Left renal cortex interstitium (tissue), 4 donors: ENCODE measurements around the gene MTREX. TPM values are rescaled to one million over a fixed set of nuclear protein-coding genes. Genes with fewer than 3 reads are reported as not detected.

Experiments
- DNase-seq, 4 donors: peaks; one replicate each; pipeline ENCODE4 v3.0.0-alpha.2; 2013; ENCODE audit warnings: low read depth in 4 of 4, low spot score in 2 of 4, missing footprints in 1 of 4
- polyA plus RNA-seq, 4 donors: library from polyadenylated mRNA; unstranded; fragments of 120-200 nt; gene quantifications; one replicate each; pipeline ENCODE4 v1.2.1, GENCODE V29; 2013; ENCODE audit not compliant: insufficient read length in 4 of 4

Gene MTREX
- polyA plus RNA-seq, 4 donors, result 83.4 to 114 (median 97.8) TPM

GRCh38 chr5:55372130-55372925 is 64.5 kb downstream of the MTREX start:
- DNase-seq, result no peak

DNA sequence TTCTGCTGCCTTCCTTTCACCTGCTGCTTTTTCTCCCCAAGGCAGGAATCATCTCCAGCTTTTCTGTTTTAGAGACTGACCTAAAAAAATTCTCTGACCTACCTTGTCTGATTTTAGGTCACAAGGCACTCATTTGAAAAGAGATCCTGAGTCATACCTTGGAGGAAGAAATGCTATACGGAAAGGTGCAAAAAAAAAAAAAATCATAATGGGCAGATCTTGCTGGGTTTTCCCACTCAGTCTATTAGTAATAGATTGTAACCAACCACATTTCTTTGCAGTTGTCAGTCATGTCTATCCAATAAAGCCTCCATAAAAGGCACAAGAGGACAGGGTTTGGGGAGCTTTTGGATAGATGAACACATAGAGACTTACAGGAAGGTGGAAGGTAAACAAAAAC is 70.0 kb downstream of the MTREX start:
- DNase-seq, result no peak

GRCh38 chr5:55383254-55383653 is 75.5 kb downstream of the MTREX start:
- DNase-seq, result no peak

DNA sequence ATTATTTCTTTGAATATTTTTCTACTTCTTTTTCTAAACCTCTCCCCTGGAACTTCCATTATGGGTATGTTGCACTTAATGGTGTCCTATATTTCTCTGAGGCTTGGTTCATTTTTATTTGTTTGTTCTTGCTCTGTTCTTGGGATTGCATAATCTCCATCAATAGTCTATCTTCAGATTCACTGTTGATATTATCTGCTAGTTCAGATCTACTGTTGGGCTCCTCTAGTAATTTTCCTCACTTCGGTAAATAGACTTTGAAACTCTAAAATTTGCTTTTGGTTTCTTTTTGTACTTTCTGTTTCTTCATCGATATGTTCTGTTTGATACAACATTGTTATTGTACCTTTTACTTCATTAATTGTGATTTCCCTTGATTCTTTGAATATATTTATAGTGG is 76.3 kb downstream of the MTREX start:
- DNase-seq, result no peak

DNA sequence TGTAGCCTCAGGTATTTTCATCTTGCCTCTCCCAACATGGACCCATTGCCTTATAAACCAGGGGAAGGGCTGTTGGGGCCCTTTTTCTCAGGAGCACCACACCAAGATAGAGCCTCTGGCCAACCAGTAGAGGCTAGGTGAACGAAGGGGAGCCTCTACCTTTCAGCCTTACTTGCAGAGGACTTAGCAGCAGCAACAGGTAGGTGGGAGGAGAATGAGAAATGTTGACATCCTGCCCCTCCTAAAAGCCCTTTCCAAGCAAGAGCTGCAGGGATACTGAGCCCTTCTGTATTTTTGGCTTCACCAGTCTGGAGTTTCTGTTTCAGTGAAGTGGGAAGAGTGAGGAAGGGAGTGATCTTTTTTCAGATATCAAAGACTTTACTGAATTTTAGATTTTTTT is 77.4 kb downstream of the MTREX start:
- DNase-seq, result no peak

GRCh38 chr5:55385846-55386245 is 78.1 kb downstream of the MTREX start:
- DNase-seq, result no peak

- DNase-seq, result no peak
Observed at GRCh38 chr5:55386356-55386755, 78.6 kb downstream of the MTREX start.

DNA sequence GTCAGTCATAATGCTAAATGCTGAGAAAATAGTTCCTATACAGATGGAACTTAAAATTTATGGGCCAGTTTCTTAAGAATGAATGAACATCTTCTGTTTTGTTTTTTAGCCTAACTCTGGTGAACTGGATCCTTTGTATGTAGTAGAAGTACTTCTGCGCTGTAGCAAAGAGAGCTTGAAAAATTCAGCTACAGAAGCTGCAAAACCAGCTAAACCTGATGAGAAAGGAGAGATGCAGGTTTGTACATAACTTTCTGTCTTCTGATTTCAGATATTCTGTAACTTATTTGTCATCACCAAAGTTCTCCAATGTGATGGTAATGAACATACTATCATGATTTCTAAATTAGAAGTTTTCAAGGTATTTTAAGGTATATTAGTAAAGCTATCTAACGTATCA is 80.1 kb downstream of the MTREX start:
- no peak for DNase-seq

DNA sequence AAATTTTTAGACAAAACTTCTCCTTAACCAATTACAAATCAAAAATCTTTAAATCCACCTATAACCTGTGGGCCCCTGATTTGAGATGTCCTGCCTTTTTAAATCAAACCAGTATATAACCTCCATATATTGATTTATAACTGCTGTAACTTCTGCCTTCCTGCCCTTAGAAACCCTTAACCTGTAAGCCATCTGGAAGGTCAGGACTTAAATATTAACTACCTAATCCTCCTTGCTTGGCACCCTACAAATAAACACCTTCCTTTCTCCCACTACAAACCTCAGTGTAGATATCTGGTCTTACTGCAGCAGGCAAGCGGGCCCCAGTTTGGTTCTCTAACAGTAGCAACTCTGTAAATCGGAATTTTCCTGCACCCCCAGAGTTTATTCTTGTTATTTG is 83.9 kb downstream of the MTREX start:
- DNase-seq, result no peak

DNA sequence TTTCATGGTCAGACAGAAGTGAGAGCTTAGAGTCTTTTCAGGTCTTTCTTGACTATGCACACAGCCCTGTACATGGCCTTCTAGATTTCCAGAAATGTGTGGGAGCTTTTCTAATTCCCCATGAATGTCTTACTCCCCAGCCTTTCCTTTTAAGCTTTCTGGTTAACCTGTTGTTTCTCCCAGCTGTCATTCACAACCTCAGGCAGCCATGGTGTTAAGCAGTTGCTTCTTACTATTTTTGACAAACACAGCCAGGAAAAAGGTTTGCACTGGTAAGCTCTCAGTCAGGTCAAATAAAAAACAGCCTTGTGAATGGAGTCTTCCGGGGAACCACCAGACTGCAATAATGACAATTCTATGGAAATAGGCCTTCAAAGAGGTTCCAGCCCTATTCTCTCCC is 84.9 kb downstream of the MTREX start:
- DNase-seq, result no peak

DNA sequence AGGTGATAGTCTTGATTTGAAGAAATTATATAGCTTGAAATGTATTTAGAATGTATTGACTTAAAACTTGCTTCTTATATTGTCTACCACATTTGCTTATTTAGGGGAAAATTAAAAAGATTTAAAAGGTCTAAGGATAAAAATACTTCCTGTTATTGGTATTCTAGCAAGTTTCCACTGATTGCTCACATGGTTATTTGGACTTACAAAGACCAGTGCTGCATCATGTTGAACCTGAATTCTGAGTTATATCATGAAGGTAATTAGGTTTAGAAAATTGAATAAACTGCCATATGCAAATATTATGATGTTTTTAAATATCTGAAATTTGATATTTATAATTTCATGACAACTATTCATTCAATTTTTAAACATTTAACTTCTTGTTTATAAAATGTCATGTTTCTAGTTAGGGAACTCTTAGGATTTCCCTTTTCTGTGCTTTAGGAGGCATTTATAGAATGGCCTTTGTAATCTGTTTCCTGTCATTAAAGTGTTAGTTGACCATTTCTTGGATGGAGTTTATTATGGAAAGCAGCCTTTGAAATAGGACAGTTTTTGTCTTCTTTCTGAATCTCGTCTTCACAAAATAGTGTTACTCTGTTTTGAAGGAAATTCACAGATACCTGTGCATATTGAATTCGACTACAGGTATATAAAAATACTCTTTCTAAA is 85.8 kb downstream of the MTREX start:
- no peak for DNase-seq

DNA sequence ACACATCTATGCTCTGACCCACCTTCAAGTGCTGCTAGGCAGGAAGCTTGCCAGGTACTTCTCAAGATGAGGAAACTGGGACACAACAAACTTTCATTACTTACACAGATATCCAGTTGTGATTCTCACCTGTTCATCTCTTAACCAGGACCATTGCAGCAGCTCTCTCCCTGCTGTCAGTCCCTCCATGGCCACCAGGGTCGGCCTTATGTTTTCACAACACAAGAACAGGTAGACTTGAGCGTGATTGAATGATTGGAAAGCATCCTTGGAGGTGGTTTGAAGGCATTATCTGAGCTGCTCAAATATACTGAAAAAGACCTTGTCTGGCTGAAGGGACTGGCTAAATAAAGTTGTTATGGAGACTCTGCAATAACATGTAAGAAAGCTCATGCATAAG is 94.4 kb downstream of the MTREX start:
- DNase-seq, result no peak

GRCh38 chr5:55406292-55406691 is 98.5 kb downstream of the MTREX start:
- DNase-seq, result no peak

GRCh38 chr5:55407059-55407684 is 99.4 kb downstream of the MTREX start:
- peak in 1 of 4 donors; percentile 25 for DNase-seq

DNA sequence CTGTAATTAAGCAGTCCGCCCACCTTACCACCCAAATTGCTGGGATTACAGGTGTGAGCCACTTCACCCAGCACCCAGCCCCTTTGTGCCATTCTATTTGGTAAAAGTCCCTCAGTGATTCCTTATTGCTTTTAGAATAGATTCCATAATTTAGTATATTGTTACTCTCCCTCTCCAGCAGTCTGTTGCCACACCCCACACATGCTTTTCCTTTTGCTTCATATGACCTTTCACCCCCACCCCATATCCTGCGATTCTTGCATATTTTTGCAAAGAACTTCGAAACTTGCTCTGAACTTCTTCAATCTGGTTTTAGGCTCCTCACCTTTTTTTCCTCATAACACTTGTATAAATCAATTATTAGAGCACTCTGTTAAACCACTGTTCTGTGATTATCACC is 100.2 kb downstream of the MTREX start:
- DNase-seq, result no peak

GRCh38 chr5:55409775-55410174 is 102.0 kb downstream of the MTREX start:
- no peak for DNase-seq

DNA sequence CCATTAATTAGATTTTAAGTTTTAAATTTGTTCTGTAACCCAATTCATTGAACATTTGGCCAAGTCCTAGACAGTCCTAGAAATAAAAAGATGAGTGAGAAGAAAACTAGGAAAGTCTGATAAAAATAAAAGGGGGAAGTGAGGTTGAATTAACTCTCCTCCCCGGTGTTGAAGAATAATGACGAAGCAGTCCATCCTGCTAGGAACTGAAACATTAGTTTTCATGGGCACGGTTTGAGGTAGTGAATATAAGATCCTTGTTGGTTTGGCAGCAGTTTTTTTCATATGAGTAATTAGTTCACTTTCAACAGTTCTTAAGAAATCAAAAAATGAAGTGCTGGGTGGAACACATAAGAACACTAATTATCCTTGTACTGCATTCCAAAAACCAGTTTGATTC is 103.1 kb downstream of the MTREX start:
- DNase-seq, result no peak

DNA sequence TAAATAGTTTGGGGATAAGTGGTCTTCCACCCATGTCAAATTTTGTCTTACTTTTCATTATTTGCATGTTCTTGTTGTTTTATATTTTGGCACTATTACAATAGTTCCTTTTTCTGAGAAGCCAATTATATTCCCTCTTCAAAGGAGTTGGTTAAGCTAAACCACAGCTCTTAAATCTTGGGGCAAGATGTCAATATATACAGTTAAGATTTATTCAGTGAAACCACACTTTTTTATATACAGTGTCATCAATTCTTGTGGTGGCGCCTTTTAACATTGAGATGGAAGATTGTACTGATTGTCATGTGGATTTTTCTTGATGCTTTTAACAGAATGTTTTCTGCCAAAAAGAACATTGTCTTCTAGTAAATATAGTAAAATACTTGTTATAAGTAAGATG is 104.1 kb downstream of the MTREX start:
- no peak for DNase-seq

DNA sequence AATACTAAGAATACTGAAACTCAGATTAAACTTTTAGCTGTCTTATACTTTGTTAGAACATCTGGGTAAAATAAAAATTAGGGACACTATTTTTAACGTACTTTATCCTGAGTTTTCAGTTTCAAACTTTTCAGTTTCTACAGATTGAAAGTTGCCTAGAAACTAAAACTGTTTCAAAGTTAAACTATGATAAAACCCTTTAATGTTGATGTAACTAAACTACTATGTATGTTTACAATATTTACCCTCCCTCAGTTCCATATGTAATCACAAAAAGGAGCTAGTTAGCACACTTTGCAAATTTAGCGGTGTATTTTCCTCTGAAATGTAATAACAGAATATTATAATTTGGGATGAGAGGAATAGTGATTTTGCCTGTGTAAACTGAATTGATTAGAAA is 105.9 kb downstream of the MTREX start:
- no peak for DNase-seq

DNA sequence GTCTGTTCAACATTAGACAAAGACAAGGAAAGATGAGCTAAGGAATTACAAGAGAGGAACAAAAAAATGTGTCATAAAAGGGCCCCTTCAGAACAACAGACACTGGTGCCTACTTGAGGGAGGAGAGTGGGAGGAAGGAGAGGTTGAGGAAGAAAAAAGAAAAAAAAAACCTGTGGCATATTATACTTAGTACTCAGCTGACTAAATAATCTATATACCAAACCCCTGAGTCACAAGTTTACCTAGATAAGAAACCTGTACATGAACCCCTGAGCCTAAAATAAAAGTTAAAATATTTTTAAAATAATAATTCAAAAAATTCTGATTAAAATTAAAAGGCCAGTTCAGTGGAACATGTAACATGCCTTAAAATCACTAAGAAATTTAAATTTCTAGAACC is 107.3 kb downstream of the MTREX start:
- DNase-seq, result no peak

GRCh38 chr5:55416306-55416705 is 108.5 kb downstream of the MTREX start:
- DNase-seq, result no peak
